HG03103 (cell line): ENCODE measurements around the gene GCNT3.
"Not testable (repeated sequence)": the region's sequence is repeated elsewhere in the genome, so short reads cannot be mapped to it uniquely, and the experiment has no call there.

ENCODE experiments used
- ATAC-seq: cut with Tn5 transposase; IDR thresholded peaks from one replicate; pipeline ENCODE4 v1.9.1; 2021; ENCODE audit warnings: low read depth; ENCODE audit not compliant: unreplicated experiment

The GCNT3 gene

GRCh38 chr15:59615661-59616060, 4.1 kb downstream of the GCNT3 start:
- ATAC-seq = no peak

- ATAC-seq = no peak
Observed at GRCh38 chr15:59616379-59616778, 4.8 kb downstream of the GCNT3 start.

- no peak for ATAC-seq
Observed at GRCh38 chr15:59618406-59618805, 6.8 kb downstream of the GCNT3 start.

DNA sequence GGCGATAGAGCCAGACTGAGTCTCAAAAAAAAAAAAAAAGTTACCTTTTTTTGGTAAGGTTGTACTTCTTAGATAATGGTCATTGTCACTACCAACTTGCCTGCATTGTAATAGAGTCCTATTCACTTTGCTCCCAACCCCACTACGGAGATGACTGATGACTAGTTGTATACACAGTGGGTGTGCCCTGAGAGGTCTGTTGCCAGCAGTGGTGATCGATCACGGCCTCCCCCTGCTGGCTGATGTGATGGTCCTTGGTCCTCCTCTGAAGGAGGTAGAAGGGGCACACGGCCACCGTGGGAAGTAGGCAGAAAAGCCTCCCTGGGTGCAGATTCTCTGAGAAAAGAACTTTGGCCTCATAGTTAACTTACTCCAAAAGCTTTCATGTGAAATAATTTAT, 10.7 kb downstream of the GCNT3 start:
- ATAC-seq = no peak

- no peak for ATAC-seq
Observed at GRCh38 chr15:59632714-59633113, 21.1 kb downstream of the GCNT3 start.

DNA sequence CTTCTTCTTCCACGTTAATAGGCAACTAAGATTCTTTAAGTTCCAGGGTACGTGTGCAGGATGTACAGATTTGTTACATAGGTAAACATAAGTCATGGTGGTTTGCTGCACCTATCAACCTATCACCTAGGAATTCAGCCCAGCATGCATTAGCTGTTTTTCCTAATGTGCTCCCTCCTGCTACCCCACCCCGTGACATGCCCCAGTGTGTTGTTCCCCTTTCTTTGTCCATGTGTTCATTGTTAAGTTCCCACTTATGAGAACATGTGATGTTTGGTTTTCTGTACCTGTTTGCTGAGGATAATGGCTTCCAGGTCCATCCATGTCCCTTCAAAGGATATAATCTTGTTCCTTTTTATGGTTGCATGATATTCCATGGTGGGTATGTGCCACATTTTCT, 24.6 kb downstream of the GCNT3 start:
- ATAC-seq = no peak

GRCh38 chr15:59637507-59637906, 25.9 kb downstream of the GCNT3 start:
- ATAC-seq = not testable (repeated sequence)

DNA sequence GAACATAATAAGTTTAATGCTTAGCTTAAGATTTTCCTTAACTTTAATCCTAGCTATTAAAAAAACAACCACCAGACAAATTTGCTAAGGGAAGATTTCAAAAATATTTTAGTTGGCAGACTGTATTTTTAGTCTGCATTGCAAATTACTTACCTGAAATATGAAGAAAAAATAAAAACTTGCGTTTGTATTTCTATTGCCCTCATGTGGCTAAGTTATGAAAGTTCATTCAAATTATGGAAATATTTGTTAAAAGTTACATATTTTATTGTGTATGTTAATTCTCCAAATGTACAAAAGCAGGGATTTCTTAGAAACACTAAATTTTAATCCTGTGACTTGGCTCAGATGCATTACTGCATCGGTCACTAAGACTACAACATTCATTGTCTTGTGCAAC, 30.8 kb downstream of the GCNT3 start:
- no peak for ATAC-seq

- no peak for ATAC-seq
Observed at GRCh38 chr15:59644756-59645155, 33.2 kb downstream of the GCNT3 start.

- ATAC-seq = not testable (repeated sequence)
Observed at GRCh38 chr15:59645812-59646211, 34.2 kb downstream of the GCNT3 start.

DNA sequence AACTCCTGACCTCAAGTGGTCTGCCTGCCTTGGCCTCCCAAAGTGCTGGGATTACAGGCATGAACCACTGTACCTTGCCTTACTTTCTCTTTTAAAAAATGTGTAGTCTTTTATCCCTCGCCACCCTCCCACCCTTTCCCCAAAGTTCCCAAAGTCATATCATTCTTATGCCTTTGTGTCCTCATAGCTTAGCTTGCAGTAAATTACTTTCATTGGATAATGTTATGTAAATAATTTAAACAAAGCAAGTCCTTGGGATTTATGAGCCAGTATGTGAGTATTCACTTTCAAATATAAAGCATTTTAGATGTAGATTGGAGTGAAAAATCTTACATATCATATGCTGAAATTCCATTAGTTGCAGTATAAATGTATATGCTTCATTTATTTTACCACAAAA, 34.7 kb downstream of the GCNT3 start:
- no peak for ATAC-seq

DNA sequence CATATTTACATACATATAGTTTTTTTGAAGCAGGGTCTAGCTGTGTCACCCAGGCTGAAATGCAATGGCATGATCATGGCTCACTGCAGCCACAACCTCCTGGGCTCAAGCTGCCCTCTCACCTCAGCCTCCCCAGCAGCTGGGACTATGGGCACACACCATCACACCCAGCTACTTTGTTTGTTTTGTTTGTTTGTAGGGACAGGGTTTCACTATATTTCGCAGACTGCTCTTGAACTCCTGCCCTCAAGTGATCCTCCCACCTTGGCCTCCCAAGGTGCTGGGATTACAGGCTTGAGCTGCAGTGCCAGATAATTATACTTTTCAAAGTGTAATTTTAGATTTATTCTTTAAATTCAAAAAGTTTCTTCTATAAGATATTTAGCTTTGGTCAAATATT, 35.5 kb downstream of the GCNT3 start:
- ATAC-seq = no peak

GRCh38 chr15:59649603-59650002, 38.0 kb downstream of the GCNT3 start:
- ATAC-seq = no peak

DNA sequence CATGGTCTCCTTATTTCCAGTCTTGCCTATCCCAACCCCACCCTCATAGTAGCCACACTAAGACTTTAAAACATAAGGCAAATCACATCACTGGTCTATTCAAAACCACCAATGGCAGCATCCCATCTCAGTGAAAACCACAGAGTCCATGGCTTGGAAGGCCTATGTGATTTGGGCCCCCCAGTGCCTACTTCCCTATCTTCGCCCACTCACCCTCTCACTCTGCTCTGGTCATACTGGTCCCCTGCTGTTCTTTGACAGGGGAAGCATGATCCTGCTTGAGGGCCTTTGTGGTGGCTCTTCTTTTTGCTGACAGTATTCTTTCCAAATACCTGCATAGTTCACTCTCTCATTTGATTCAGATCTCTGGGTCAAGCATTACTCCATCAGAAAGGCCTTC, 42.5 kb downstream of the GCNT3 start:
- no peak for ATAC-seq

DNA sequence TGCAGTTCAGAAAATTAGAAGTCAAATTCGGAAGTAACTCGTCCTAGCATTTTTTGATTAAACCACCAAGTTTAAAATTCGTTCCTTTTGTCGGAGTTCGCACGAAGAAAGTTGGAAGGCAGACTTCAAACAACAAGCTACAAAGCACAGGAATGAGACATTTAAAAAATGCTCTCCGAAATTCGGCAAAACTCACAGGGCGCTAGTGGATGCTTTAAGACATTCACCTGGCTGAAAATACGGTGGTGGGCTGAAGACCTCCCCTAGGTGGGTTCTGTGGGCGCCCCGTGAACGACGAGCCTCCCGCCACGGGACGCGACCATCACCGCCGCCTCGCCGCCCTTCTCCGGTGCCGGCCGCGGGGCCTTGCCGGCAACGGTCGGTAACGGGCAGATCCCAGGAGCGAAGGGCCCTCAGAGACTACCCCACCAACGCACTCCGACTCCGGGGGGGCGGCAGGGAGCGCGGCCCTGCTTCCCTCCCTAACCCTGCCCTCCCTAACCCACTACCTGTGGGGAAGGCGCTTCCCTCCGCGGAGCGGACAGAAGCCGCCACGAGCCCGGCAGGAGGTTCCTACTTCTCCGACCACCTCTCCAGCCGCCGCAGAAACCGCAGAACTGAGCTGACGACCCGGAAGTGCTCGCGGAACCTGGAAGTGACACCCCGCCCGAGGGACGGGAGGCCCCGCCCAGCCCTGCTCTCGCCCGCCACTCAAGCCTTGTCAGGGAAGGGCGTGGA, 45.5 kb downstream of the GCNT3 start, which contains the start of gene GTF2A2:
Gene GTF2A2 (minus strand): TSS at position 619 of the 738 bp plus-strand sequence. CDS start 5,238 bp downstream, outside the sequence.
- peak; percentile 99 for ATAC-seq

DNA sequence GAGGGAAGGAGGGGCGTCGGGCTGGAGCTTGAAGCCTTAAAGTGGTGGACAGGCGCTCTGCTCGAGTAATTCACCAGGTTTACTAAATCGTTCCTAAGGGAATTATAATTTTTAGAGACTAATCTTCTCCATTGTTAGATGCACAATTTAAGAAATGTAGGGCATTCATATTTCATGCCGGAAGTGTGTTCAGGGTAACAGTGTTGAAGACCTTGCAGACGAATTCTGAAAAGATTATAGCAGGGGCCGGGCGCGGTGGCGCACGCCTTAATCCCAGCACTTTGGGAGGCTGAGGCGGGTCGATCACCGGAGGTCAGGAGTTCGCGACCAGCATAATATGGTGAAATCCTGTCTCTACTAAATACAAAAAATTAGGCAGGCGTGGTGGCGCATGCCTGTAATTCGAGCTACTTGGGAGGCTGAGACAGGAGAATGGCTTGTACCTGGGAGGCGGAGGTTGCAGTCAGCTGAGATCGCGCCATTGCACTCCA, 46.1 kb downstream of the GCNT3 start:
- no peak for ATAC-seq

DNA sequence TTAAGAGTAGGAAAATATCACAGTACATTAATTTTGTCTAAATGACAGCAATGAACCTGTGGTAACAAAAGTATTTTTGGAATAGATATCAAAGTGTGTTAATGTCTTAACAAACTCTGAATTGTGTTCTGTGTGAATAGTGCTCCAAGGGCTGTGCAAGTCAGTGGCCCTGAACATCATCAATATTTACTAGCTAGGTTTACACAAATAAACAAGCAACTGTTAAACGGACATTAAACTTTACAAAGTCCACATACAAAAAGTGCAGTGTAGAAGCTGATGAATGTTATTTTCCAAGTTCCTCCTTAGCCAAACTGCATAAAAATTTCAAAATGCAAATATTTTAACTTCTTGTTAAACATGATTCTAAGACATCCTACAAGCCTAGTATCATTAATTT, 47.8 kb downstream of the GCNT3 start:
- ATAC-seq = no peak

- no peak for ATAC-seq
Observed at GRCh38 chr15:59662260-59662659, 50.7 kb downstream of the GCNT3 start.

DNA sequence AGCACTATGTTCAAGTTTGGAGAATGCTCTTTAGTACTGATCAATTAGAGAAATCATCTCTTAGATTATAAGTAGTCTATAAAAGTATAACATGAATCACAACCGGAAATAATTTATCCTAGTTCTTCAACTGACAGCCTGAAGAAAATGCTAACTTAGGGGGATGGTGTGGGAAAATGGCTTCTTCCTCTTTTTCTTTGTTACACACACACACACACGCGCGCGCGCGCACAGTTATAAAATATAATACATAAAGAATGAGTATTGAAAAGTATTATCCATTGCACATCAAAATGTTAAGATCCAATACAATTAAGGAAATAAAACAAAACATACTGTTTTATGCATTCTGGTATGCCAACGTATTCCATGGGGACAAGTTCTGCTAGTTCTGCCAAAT, 57.0 kb downstream of the GCNT3 start:
- no peak for ATAC-seq
